ENCODE measurements around the gene BRD7.

BRD7 gene

DNA sequence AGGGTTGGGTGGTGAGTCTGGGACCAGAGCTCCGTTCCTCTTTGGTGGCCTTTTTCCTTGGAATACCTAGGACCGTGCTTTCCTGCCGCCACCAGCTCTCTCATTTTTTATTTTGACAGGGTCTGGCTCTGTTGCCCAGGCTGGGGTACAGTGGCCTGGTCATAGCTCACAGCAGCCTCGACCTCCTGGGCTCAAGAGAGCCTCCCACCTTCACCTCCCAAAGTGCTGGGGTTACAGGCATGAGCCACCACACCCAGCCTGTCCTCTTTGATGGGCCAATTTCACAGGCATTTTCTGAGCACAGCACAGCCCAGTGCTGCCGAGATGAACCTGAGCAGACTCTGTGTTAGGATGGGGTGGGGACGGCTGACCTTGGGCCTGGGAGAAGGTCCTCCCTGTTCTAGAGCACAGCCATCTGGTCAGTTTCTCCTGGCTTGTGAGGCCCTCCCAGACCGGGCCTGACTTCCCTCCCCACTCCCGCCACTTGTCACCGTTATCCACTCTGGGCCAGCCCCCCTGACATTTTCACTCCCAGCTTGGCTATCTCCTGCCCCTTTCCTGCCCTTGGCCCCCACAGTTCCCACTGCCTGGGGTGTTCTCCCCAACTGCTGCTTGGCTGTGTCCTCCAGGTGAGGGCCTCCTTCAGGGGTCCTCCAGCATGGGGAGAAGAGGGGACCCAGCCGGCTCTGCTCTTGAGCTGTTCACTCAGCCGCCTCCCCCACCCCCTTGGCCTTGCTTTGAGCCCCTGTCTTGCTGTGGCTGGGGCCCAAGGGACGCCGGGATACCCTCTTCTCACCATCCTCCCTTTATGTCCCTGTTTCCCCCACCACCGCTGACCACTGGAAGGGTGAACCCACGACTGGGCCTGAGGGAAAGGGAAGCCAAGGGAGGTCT is 97.4 kb downstream of the BRD7 start:
- Histone ChIP-seq H3K9me3 (ENCODE audit: control insufficient read depth in 1 of 2, low read length in 2 of 2) (no peaks in the 10 kb centered on the region), H3K36me3 (ENCODE audit: control insufficient read depth in 1 of 2, insufficient read depth in 2 of 2, low read length in 2 of 2) (no peaks in the 10 kb centered on the region), H3K27ac (ENCODE audit: low read length) (no peak overlapping the region), H3K4me1 (ENCODE audit: control insufficient read depth in 1 of 2, insufficient read depth in 2 of 2, low read length in 2 of 2) (peaks cover 0 to 14% of the 10 kb centered on the region in 2 donors), H3K27me3 (ENCODE audit: low read depth, low read length) (no peaks in the 10 kb centered on the region), H3K4me3 (ENCODE audit: low read depth in 1 of 2, low read length in 2 of 2) (no peak overlapping the region)

DNA sequence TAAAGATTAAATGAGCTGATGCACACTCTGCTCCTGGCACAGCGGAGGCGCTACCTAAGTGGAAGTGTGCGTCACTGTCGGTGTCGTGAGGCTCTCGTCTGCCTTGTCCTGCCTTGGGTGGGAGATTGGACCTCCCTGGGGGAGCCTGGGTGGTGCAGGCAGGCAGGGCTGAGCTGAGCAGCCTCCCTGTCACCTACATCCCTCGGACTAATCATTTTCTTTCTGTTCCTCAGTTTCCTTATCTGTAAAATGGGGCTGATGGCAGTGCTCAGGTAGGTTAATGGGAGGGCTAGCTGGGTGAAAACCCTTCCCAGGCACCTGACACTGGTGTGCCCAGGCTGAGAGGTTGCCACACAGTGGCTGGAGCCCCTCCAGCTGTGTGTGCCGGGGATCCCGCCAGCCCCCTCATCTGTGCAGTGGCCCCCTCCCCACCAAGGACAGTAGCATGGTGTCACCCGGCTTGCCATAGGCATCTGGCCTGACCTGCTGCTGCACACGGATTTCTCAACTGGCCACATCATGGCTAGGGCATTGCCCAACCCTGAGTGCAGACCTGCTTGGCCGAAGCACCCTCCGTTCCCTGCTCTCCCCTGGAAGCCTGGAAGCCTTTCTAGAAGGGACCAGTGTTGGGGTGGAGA is 98.2 kb downstream of the BRD7 start:
- no peak overlapping the region for H3K27ac ChIP-seq (ENCODE audit: low read length)

DNA sequence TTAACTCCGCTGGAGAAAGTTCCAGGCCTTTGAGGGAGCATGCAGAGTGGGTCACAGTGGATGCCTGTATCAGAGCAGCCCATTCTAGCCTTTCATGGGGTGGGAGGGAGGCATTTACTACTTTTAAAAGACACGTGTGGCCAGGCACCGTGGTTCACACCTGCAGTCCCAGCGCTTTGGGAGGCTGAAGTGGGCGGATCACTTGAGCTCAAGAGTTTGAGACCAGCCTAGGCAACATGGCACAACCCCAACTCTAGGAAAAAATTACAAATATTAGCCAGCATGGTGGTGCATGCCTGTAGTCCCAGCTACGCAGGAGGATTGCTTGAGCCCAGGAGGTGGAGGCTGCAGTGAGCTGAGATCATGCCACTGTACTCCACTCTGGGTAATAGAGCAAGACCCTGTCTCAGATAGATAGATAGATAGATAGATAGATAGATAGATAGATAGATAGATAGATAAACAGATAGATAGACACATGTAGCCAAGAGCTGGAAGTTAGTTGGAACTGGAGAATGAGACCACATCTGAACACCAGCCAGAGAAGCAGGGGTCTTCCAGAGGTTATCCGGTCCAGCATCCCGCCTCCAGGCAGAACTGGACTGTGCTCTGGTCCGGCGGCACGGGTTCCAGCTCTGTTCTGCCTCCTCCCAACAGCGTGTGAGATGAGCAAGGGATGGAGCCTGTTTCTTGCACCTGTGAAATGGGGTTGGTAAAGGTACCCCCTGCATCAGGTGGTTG is 98.8 kb downstream of the BRD7 start:
- Histone ChIP-seq H3K36me3 (ENCODE audit: control insufficient read depth in 1 of 2, insufficient read depth in 2 of 2, low read length in 2 of 2) (no peaks in the 10 kb centered on the region), H3K27ac (ENCODE audit: low read length) (no peak overlapping the region), H3K27me3 (ENCODE audit: low read depth, low read length) (no peaks in the 10 kb centered on the region), H3K4me1 (ENCODE audit: control insufficient read depth in 1 of 2, insufficient read depth in 2 of 2, low read length in 2 of 2) (peaks cover 0 to 16% of the 10 kb centered on the region in 2 donors), H3K9me3 (ENCODE audit: control insufficient read depth in 1 of 2, low read length in 2 of 2) (no peaks in the 10 kb centered on the region), H3K4me3 (ENCODE audit: low read depth in 1 of 2, low read length in 2 of 2) (no peak overlapping the region)

More for the DNA sequence above, 98.2 kb downstream of the BRD7 start:
- peaks cover 0 to 15% of the 10 kb centered on the region in 2 donors for H3K4me1 ChIP-seq (ENCODE audit: control insufficient read depth in 1 of 2, insufficient read depth in 2 of 2, low read length in 2 of 2)
- no peak overlapping the region for H3K4me3 ChIP-seq (ENCODE audit: low read depth in 1 of 2, low read length in 2 of 2)
- H3K9me3 ChIP-seq (ENCODE audit: control insufficient read depth in 1 of 2, low read length in 2 of 2): no peaks in the 10 kb centered on the region
- H3K36me3 ChIP-seq (ENCODE audit: control insufficient read depth in 1 of 2, insufficient read depth in 2 of 2, low read length in 2 of 2): no peaks in the 10 kb centered on the region
- H3K27me3 ChIP-seq (ENCODE audit: low read depth, low read length): no peaks in the 10 kb centered on the region

DNA sequence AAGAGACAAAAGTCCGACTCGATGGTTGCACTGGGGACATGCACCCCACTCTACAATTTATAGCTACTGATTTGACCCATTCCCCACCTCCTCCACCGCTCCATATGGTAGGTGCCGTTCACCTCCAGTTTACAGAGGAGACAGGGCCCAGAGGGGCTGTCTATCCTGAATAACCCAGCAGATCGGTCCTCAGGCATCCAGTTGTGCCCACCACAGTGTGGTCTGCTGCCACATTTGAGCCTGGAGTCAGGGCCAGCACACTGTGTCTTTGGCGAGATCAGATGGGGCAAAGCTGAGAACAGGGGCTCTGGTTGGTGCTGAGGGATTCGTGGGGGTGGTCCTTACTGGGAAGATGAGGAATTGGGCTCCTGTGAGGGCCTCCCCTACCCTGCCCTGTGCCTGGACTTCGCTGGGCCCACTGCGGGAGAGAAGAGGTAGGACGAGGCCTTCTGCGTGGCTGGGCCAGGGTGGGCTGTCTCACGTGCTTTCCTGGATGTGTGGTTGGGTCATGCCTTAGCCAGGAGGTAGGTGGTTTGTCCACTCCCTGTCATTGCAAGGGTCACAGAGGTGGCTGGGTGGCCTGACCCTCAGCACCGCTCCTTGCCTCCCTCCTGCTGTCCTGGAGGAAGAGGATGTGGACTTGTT is 99.6 kb downstream of the BRD7 start:
- Histone ChIP-seq H3K27ac (ENCODE audit: low read length) (no peak overlapping the region), H3K27me3 (ENCODE audit: low read depth, low read length) (no peaks in the 10 kb centered on the region), H3K36me3 (ENCODE audit: control insufficient read depth in 1 of 2, insufficient read depth in 2 of 2, low read length in 2 of 2) (no peaks in the 10 kb centered on the region), H3K9me3 (ENCODE audit: control insufficient read depth in 1 of 2, low read length in 2 of 2) (no peaks in the 10 kb centered on the region), H3K4me1 (ENCODE audit: control insufficient read depth in 1 of 2, insufficient read depth in 2 of 2, low read length in 2 of 2) (peaks cover 0 to 16% of the 10 kb centered on the region in 2 donors), H3K4me3 (ENCODE audit: low read depth in 1 of 2, low read length in 2 of 2) (no peak overlapping the region)

DNA sequence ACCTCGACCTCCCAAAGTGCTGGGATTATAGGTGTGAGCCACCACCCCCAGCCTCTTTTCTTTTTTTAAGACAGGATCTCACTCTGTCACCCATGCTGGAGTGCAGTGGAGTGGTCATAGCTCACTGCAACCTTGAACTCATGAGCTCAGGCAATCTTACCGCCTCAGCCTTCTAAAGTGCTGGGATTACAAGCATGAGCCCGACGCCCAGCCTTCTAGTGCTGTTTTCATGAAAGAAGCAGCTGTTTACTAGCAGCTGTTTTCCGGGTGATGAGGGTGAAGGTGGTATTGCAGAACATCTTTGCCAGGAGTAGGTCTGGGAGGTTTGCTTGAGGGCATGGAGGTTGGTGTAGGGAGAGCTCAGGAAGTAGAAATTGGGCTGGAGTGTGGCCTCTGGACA is 100.4 kb downstream of the BRD7 start:
- Histone ChIP-seq H3K36me3 (ENCODE audit: control insufficient read depth in 1 of 2, insufficient read depth in 2 of 2, low read length in 2 of 2) (no peaks in the 10 kb centered on the region), H3K4me3 (ENCODE audit: low read depth in 1 of 2, low read length in 2 of 2) (no peak overlapping the region), H3K27ac (ENCODE audit: low read length) (no peak overlapping the region), H3K9me3 (ENCODE audit: control insufficient read depth in 1 of 2, low read length in 2 of 2) (no peaks in the 10 kb centered on the region), H3K27me3 (ENCODE audit: low read depth, low read length) (no peaks in the 10 kb centered on the region), H3K4me1 (ENCODE audit: control insufficient read depth in 1 of 2, insufficient read depth in 2 of 2, low read length in 2 of 2) (peaks cover 0 to 16% of the 10 kb centered on the region in 2 donors)

DNA sequence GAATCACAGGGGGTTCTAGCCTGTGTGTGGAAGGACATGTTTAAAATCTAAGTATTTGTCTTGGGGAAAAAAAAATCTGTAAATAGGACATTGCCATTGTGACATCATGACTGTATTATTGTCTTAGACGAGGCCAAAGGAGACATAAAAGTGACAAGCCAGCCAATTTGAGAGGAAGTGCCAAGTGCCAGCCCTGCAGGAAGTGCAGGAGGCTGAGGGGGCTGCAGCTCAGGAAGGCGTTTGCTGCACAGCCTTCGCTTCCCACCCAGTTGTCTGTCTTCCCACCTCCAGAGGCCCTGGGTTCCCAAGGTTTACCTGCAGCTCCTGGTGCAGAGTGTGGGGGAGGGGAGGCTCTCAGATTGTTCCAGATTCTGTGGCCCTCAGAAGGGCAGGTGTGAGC is 101.1 kb downstream of the BRD7 start:
- Histone ChIP-seq H3K4me3 (ENCODE audit: low read depth in 1 of 2, low read length in 2 of 2) (peak overlapping the region in 1 of 2 donors; percentile 44), H3K27me3 (ENCODE audit: low read depth, low read length) (no peaks in the 10 kb centered on the region), H3K9me3 (ENCODE audit: control insufficient read depth in 1 of 2, low read length in 2 of 2) (no peaks in the 10 kb centered on the region), H3K27ac (ENCODE audit: low read length) (no peak overlapping the region), H3K4me1 (ENCODE audit: control insufficient read depth in 1 of 2, insufficient read depth in 2 of 2, low read length in 2 of 2) (peaks cover 0 to 16% of the 10 kb centered on the region in 2 donors), H3K36me3 (ENCODE audit: control insufficient read depth in 1 of 2, insufficient read depth in 2 of 2, low read length in 2 of 2) (no peaks in the 10 kb centered on the region)

DNA sequence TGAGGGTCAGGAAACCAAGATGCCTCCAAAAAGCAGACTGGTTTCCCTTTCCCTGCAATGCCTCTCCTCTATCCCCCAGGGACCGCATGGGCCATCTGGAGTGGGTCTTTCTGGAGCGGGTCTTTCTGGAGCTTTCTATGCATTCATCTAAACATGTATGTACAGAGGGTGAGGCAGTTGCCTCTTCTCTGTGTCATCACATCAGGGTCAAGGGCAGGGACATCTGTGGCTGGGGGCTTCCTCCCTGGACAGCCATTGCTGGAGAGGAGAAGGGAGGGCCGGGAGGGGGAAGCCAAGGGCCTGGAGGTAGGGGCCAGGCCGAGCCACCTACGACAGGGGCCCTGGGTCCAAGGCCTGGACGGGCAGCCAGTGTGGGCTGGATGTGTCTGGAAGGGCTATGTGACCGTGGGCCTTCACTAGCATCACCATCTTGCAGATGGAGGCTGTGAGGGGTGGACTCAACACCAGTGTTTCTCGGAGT is 101.6 kb downstream of the BRD7 start:
- H3K4me3 ChIP-seq (ENCODE audit: low read depth in 1 of 2, low read length in 2 of 2): peak overlapping the region; percentile 44 to 50
- no peaks in the 10 kb centered on the region for H3K27me3 ChIP-seq (ENCODE audit: low read depth, low read length)
- no peaks in the 10 kb centered on the region for H3K36me3 ChIP-seq (ENCODE audit: control insufficient read depth in 1 of 2, insufficient read depth in 2 of 2, low read length in 2 of 2)
- peaks cover 0 to 16% of the 10 kb centered on the region in 2 donors for H3K4me1 ChIP-seq (ENCODE audit: control insufficient read depth in 1 of 2, insufficient read depth in 2 of 2, low read length in 2 of 2)
- no peaks in the 10 kb centered on the region for H3K9me3 ChIP-seq (ENCODE audit: control insufficient read depth in 1 of 2, low read length in 2 of 2)
- H3K27ac ChIP-seq (ENCODE audit: low read length): peak overlapping the region; percentile 23

DNA sequence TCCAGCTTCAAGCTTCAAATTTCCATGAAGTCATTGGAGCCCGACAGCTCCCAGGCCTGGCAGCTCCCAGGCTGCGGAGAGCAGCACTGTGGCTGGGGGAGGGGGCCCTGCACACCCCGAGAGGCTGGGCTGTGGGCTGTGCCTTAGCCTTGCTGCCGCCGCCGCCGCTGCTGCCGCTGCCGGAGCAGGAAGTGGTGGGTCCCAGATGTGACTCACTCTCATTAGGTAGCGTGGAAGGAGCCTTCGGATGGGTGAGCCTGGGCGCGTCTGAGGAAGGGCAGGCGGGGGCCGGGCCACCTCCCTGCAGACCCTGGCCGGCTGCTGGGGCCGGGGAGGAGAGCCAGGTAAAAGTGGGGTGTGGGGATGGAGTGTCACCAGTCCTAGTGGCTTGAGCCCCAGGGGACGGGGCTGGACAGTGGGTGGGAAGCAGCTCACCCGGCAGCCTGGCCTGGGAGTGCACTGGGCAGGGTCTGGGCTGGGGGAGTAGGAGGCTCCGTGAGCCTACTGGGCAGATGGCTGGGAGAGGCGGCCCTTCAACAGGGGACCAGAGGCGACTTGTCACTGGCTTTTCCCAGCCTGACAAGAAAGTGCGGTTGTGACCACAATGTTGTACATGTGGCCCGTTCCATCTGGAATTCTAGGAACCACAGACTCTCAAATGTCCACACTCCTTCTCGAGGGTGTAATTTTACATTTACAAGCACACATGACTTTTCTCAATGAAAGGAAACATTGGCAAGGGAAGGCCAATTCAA is 102.3 kb downstream of the BRD7 start, which contains the start of gene ADCY7:
TSS of gene ADCY7 (plus strand) at position 215 of the 755 bp plus-strand sequence. CDS start 21,629 bp downstream, outside the sequence.
- Histone ChIP-seq H3K27me3 (ENCODE audit: low read depth, low read length) (no peaks in the 10 kb centered on the region), H3K36me3 (ENCODE audit: control insufficient read depth in 1 of 2, insufficient read depth in 2 of 2, low read length in 2 of 2) (no peaks in the 10 kb centered on the region), H3K27ac (ENCODE audit: low read length) (peak within 1 kb of the TSS; percentile 23), H3K4me1 (ENCODE audit: control insufficient read depth in 1 of 2, insufficient read depth in 2 of 2, low read length in 2 of 2) (peaks cover 0 to 16% of the 10 kb centered on the region in 2 donors), H3K4me3 (ENCODE audit: low read depth in 1 of 2, low read length in 2 of 2) (peak within 1 kb of the TSS; percentile 44 to 50), H3K9me3 (ENCODE audit: control insufficient read depth in 1 of 2, low read length in 2 of 2) (no peaks in the 10 kb centered on the region)
